GM12878 (cell line): Measurements from ENCODE around the gene OTOG. TPM values are rescaled to one million over a fixed set of nuclear protein-coding genes. Genes with fewer than 3 reads are reported as not detected.

Source experiments
- ATAC-seq: fragments of 200-7000 bp; cut with Tn5 transposase; 3 replicates; pipeline ENCODE4 v1.9.1; 2020; ENCODE audit warnings: mild to moderate bottlenecking, moderate library complexity
- BruUV-seq: library from RNA; stranded (reverse); fragments of 400-500 nt; replicated peaks from 2 replicates; lab custom pipeline; 2021; lab: Mats Ljungman, UMichigan
- CTCF ChIA-PET: fragments of 300-600 bp; sonication (Branson Sonifier 250); formaldehyde crosslinking; extraction: SDS; loops from one replicate; lab custom pipeline; 2021; ENCODE audit warnings: inconsistent platforms; lab: Yijun Ruan, JAX
- POLR2A ChIA-PET: fragments of 350-600 bp; formaldehyde crosslinking; extraction: SDS; loops from one replicate; lab custom pipeline; 2021; ENCODE audit warnings: inconsistent platforms; lab: Charles Lee
- RAD21 ChIA-PET: fragments of 300-600 bp; sonication (Branson Sonifier 250); formaldehyde crosslinking; loops from one replicate; lab custom pipeline; 2023; ENCODE audit warnings: antibody characterized with exemption; ENCODE audit not compliant: unreplicated experiment; lab: Charles Lee
- SMC1A ChIA-PET: fragments of 300-600 bp; sonication (Branson Sonifier 250); formaldehyde crosslinking; loops from one replicate; lab custom pipeline; 2023; ENCODE audit not compliant: unreplicated experiment, uncharacterized antibody; lab: Charles Lee
- DNase-seq: peaks from one replicate; pipeline ENCODE4 v3.0.0-alpha.2; 2011; ENCODE audit warnings: low read depth, low spot score
- FAIRE-seq: peaks from 3 replicates; lab custom pipeline; 2011; peaks lifted over from hg19 to GRCh38; lab: Jason Lieb, UNC
- H2AFZ ChIP-seq: 2 replicates; pipeline ENCODE4 v1.6.0; 2011; ENCODE audit warnings: low read depth, low read length, control low read depth; ENCODE audit not compliant: control insufficient read depth
- H3K27ac ChIP-seq: 2 replicates; pipeline ENCODE4 v1.5.1; 2011; ENCODE audit warnings: control low read depth; ENCODE audit not compliant: control insufficient read depth, insufficient read depth
- H3K27me3 ChIP-seq, 2 experiments: replicated peaks in 1 of 2; 2 replicates each; pipeline versions ENCODE4 v1.6.0 to v1.6.1; 2011; ENCODE audit warnings: low read length in 1 of 2; ENCODE audit not compliant: control insufficient read depth in 2 of 2, insufficient read depth in 2 of 2
- H3K36me3 ChIP-seq, 2 experiments: 2 replicates each; pipeline ENCODE4 v1.5.1; 2011; ENCODE audit warnings: low read length in 1 of 2; ENCODE audit not compliant: control insufficient read depth in 2 of 2, insufficient read depth in 2 of 2
- H3K4me1 ChIP-seq: 2 replicates; pipeline ENCODE4 v1.6.1; 2011; ENCODE audit warnings: mild to moderate bottlenecking, low read length, moderate library complexity, mixed read lengths; ENCODE audit not compliant: control insufficient read depth, insufficient read depth
- H3K4me2 ChIP-seq: 2 replicates; pipeline ENCODE4 v1.6.0; 2011; ENCODE audit warnings: control low read depth; ENCODE audit not compliant: control insufficient read depth, insufficient read depth
- H3K4me3 ChIP-seq: fragments of 200-600 bp; sonication (generic); 2 replicates; pipeline ENCODE4 v1.5.1; 2016
- H3K79me2 ChIP-seq: 2 replicates; pipeline ENCODE4 v1.6.0; 2011; ENCODE audit warnings: low read length; ENCODE audit not compliant: control insufficient read depth, insufficient read depth
- H3K9ac ChIP-seq: 2 replicates; pipeline ENCODE4 v1.8.0; 2011; ENCODE audit warnings: low read length, control low read depth, mixed read lengths; ENCODE audit not compliant: control insufficient read depth, insufficient read depth
- H3K9me3 ChIP-seq: replicated peaks from 3 replicates; pipeline ENCODE4 v1.5.1; 2011; ENCODE audit warnings: mild to moderate bottlenecking, low read length; ENCODE audit not compliant: control insufficient read depth, insufficient read depth
- H4K20me1 ChIP-seq: 2 replicates; pipeline ENCODE4 v1.6.0; 2011; ENCODE audit not compliant: control insufficient read depth, insufficient read depth
- CHD1 ChIP-seq: IDR thresholded peaks from 2 replicates; pipeline ENCODE4 v1.6.1; 2012; ENCODE audit warnings: low read depth, low read length, improper control_type of control experiment
- ETV6 ChIP-seq, 2 experiments: fragments of 450-650 bp in 1 of 2; IDR thresholded peaks in 1 of 2; conservative IDR thresholded peaks in 1 of 2; 2 replicates each; pipeline ENCODE4 v1.6.1; 2014; ENCODE audit warnings: antibody characterized with exemption in 1 of 2, borderline replicate concordance in 1 of 2, low read depth in 1 of 2, mild to moderate bottlenecking in 1 of 2, moderate library complexity in 1 of 2
- HDAC6 ChIP-seq: fragments of 200-600 bp; sonication (generic); IDR thresholded peaks from one replicate; pipeline ENCODE4 v1.8.0; 2017; ENCODE audit warnings: antibody characterized with exemption; ENCODE audit not compliant: unreplicated experiment
- MEF2A ChIP-seq: IDR thresholded peaks from 2 replicates; pipeline ENCODE4 v1.6.1; 2011; ENCODE audit warnings: low read depth, mild to moderate bottlenecking, low read length, moderate library complexity; ENCODE audit not compliant: insufficient read depth
- MXI1 ChIP-seq: fragments of 150-350 bp; IDR thresholded peaks from 2 replicates; pipeline ENCODE4 v1.6.1; 2011; ENCODE audit warnings: low read depth, mild to moderate bottlenecking, inconsistent platforms, low read length, improper control_type of control experiment
- POLR2AphosphoS2 ChIP-seq: IDR thresholded peaks from 2 replicates; pipeline ENCODE4 v1.6.1; 2011; ENCODE audit warnings: low read depth, mild to moderate bottlenecking, low read length, improper control_type of control experiment, moderate library complexity
- RELA ChIP-seq: fragments of 450-650 bp; IDR thresholded peaks from 2 replicates; pipeline ENCODE4 v1.8.0; 2014; ENCODE audit warnings: borderline replicate concordance; ENCODE audit not compliant: partially characterized antibody
- WGBS: methylation state at CpG from one replicate; pipeline ENCODE4 v1.1.6; 2016; ENCODE audit warnings: low lambda C conversion rate; ENCODE audit not compliant: insufficient replicate concordance, insufficient coverage; ENCODE audit errors: missing lambda C conversion rate; 5-methylcytosine and 5-hydroxymethylcytosine counted together
- in situ Hi-C: fragments of 300-500 bp; cut with MboI; formaldehyde crosslinking; loops from 9 replicates; pipeline ENCODE4 v1.14.3; 2018; ENCODE audit warnings: mixed read lengths
- intact Hi-C: fragments of 100-400 bp; cut with micrococcal nuclease; formaldehyde crosslinking; loops from one replicate; pipeline ENCODE4 v1.14.2; 2022; ENCODE audit not compliant: unreplicated experiment
- polyA plus RNA-seq, 11 experiments: library from polyadenylated mRNA; depleted of rRNA in 4 of 11; unstranded in 6 of 11; stranded (reverse) in 5 of 11; fragments of >200 nt; fragmentation: Nextera tagmentation in 4 of 11; fragmentation: Illumina TruSeq in 1 of 11; extraction: Ambion mirVana in 4 of 11; extraction: Trizol in 1 of 11; gene quantifications; 1 replicate in 1 of 11; 2 replicates in 10 of 11; pipeline versions ENCODE4 v1.2.1 to v1.2.3, GENCODE V29; 2011 to 2016; ENCODE audit warnings: inconsistent platforms in 2 of 11, missing spikeins in 2 of 11, low read depth in 1 of 11
- total RNA-seq, 4 experiments: library from RNA; depleted of rRNA in 3 of 4; stranded (reverse); fragments of >200 nt in 3 of 4; fragmentation: Illumina TruSeq in 1 of 4; extraction: Trizol in 1 of 4; gene quantifications; 2 replicates each; pipeline versions ENCODE4 v1.2.1 to v1.2.3, GENCODE V29; 2013 to 2021
- TF ChIP-seq, protein P1 (sequence below): fragments of 450-650 bp; IDR thresholded peaks from 2 replicates; pipeline ENCODE4 v1.6.1; 2017; ENCODE audit warnings: mild to moderate bottlenecking, moderate library complexity

Gene OTOG
- total and polyA plus RNA-seq, 10 of the 15 experiments (the other 5 are each of a cell fraction or from before 2014, with no cell fraction given) = not detected

GRCh38 chr11:17538731-17539130, 8.3 kb upstream of the OTOG start (continued):
- TF ChIP-seq HDAC6 = no peak

GRCh38 chr11:17540807-17541206, 6.3 kb upstream of the OTOG start:
- H3K79me2 ChIP-seq = no peaks in the 10 kb centered on the region
- H3K9me3 ChIP-seq = no peaks in the 10 kb centered on the region
- no peak overlapping the region for H3K27ac ChIP-seq
- H3K36me3 ChIP-seq = no peaks in the 10 kb centered on the region
- 0% methylated on average over 4 of the region's 4 CpGs for WGBS
- FAIRE-seq = no peak
- ChIA-PET CTCF (no interaction called here), POLR2A (no interaction called here), SMC1A (no interaction called here), RAD21 (no interaction called here)
- in situ Hi-C loops = no loop called here
- peaks cover 4 to 6% of the 10 kb centered on the region in 2 experiments for H3K27me3 ChIP-seq
- H3K4me1 ChIP-seq = no peaks in the 10 kb centered on the region
- no peak overlapping the region for H3K9ac ChIP-seq
- TF ChIP-seq HDAC6 (no peak), MXI1 (no peak), RELA (no peak), POLR2AphosphoS2 (no peak), CHD1 (no peak), MEF2A (no peak), ETV6 (conservative IDR thresholded peaks at IDR 0.05 in 1 of 2, IDR thresholded peaks at IDR 0.05 in 1 of 2; ENCODE audit: borderline replicate concordance in 1 of 2, low read depth in 1 of 2) (no peak)
- TF ChIP-seq, protein P1, sequence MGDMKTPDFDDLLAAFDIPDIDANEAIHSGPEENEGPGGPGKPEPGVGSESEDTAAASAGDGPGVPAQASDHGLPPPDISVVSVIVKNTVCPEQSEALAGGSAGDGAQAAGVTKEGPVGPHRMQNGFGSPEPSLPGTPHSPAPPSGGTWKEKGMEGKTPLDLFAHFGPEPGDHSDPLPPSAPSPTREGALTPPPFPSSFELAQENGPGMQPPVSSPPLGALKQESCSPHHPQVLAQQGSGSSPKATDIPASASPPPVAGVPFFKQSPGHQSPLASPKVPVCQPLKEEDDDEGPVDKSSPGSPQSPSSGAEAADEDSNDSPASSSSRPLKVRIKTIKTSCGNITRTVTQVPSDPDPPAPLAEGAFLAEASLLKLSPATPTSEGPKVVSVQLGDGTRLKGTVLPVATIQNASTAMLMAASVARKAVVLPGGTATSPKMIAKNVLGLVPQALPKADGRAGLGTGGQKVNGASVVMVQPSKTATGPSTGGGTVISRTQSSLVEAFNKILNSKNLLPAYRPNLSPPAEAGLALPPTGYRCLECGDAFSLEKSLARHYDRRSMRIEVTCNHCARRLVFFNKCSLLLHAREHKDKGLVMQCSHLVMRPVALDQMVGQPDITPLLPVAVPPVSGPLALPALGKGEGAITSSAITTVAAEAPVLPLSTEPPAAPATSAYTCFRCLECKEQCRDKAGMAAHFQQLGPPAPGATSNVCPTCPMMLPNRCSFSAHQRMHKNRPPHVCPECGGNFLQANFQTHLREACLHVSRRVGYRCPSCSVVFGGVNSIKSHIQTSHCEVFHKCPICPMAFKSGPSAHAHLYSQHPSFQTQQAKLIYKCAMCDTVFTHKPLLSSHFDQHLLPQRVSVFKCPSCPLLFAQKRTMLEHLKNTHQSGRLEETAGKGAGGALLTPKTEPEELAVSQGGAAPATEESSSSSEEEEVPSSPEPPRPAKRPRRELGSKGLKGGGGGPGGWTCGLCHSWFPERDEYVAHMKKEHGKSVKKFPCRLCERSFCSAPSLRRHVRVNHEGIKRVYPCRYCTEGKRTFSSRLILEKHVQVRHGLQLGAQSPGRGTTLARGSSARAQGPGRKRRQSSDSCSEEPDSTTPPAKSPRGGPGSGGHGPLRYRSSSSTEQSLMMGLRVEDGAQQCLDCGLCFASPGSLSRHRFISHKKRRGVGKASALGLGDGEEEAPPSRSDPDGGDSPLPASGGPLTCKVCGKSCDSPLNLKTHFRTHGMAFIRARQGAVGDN = no peak
- no peak for ATAC-seq
- intact Hi-C loops = no loop called here
- H3K4me3 ChIP-seq = no peak overlapping the region
- H3K4me2 ChIP-seq = no peak overlapping the region
- BruUV-seq = no TSS peak
- DNase-seq = no peak
- no peak overlapping the region for H2AFZ ChIP-seq
- H4K20me1 ChIP-seq = no peaks in the 10 kb centered on the region
